HG02840 (cell line): ENCODE data around the gene PSMD1.

ENCODE experiments used
- ATAC-seq: cut with Tn5 transposase; IDR thresholded peaks from one replicate; pipeline ENCODE4 v1.9.1; 2021; ENCODE audit warnings: mild to moderate bottlenecking, moderate library complexity, moderate number of reproducible peaks; ENCODE audit not compliant: unreplicated experiment, low FRiP score

Gene PSMD1

DNA sequence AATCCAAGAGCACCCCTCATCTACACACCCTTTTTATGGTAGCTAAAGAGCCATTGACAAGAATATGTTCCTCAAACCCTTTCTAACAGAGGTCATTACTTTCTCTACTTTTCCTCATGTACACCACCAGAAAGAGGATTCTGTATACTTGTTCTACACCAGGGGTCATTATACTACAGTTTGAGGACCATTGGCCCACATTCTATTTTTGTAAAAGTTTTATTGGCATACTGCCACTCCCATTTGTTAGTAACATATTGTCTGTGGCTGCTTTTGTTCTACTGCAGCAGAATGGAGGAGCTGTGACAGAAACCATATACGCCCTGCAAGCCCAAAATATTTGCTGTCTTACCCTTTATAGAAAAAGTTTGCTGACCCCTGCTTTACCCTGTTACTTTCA lies 53.9 kb downstream of the PSMD1 start:
- ATAC-seq: no peak

DNA sequence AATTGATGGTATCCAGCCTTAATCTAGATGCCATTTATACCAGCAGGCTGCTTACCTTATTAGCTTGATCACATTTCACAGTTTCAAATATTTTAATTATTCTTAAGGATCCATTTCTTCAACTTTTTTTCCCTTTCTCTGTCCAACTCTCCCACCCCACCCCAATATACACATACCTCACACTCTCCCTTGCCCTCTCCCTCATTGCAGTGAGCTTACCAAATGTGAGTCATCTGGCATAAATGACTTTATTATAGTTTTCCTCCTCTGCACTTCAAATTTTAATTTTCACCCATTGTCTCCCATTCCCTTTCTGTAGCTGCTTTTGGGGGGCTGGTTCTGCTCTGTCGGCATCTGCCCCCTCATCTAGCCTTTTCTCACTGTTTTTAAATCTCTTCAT lies 55.3 kb downstream of the PSMD1 start:
- no peak for ATAC-seq

DNA sequence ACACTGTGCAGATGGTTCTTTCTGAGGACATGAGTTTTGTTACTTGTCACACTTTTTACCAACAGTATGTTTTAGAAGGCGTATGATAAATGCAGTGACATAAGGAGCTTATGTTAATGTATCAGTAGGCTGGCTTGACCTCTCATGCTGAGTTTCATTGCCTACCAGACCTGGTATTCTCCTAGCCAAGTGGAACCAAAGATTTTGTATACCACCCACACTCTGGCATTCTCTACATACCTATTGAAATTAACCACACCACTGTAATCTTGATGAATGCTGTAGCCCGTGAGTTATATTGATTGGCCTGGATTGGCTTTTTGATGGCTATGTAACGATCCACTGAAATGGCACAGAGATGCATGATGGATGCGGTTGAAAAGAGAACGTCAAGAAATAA lies 56.8 kb downstream of the PSMD1 start:
- ATAC-seq: no peak

DNA sequence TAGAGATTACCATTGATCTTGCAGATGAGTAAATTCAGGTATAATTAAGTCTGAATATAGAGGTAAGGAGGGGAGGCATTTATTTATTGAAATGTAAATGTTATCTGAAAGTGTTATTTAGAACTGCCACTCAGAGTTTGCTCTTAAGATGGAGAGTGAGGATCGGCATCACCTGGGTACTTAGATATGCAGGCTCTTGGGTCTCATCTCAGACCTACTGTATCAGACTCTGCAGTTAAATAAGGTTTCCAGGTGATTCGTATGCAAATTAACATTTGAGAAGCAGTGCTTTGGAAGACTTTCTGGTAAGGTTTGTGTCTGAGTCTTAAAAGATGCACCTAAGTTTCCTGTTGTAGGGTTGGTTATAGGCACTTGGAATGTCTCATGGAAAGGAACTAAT lies 59.0 kb downstream of the PSMD1 start:
- no peak for ATAC-seq

DNA sequence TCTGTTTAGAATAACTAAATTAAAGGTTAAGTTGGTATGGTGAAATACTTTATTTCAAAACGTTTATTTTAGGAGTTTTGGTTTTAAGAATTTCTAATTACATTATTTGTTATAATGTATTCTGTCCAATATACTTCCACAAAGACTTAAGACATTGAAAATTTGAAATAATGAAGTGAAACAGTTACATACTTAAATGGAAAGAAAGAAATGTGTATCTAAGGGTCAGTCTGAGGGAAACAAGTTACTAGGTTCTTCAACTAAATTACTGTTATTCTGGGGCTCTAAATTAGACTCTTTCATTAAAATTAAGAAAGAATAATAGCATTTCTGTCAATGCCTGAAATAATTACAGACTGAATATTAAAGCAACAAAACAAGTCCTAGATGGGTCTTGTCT lies 60.5 kb downstream of the PSMD1 start:
- ATAC-seq: no peak

DNA sequence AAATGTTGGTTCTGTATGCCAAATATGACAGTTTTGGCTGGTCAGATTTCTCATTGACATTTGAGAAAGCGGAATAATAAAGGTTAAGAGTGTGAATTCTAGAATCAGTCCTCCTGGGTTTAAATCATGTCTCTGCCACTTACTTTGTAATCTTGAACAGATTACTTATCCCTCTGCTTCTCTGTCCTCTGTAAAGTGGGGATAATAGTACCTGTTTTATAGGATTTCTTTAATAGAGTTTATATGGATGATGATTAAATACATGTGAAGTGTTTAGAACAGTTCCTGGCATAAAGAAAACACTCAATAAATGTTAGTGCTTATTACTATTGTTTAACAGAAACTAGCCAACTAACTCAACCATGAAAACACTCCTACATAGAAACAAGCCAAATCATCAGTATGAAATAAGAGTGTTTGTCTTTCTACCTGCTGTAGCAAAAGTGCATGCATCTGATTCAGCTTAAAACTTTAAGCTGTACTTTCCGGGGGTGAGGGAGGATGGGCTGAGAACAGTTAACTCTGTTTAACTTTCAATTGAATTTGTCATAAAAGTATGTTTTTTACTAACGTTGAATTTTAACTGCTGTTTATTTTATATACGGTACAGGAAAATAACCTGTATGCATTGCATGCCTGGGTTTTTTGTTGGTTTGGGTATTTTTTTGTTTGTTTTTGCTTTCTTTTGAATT lies 61.4 kb downstream of the PSMD1 start:
- no peak for ATAC-seq

DNA sequence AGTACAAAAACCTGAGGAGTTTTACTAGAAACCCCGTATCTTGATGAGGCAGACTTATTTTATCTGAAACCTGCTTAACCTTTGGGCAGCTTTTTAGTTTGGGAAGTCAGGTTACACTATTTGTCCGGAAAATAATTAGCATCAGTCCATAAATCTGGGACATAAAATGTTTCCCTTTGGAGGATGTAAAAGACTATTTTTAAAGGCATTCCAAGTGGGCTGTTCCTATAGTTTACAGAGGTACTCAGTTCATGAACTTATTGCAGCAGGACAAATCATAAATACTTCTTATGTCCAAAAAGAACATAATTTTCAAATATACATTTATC lies 61.9 kb downstream of the PSMD1 start:
- no peak for ATAC-seq

DNA sequence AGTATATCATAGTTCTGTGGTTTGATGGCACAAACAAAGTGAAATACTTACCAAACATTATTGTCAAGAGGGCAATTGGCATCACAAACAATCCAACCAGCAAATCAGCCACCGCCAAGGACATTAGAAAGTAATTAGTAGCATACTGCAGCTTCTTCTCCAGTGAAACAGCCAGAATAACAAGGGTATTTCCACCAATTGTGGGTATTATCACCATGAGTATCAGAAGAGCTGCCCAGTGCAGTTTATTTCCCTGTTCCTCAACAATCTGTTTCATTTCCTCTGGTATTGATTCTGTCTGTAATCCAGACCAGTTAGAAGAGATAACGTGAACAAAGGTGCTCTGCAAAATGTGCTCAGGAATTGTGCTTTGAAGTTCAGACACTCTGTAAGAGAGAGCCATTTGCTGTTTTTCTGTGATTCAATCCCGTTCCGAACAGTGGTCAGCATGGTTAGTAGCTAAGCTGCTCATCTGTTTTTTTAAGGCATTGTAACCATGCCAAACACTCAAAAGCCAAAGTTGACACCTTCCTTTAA lies 66.8 kb downstream of the PSMD1 start:
- ATAC-seq: no peak

DNA sequence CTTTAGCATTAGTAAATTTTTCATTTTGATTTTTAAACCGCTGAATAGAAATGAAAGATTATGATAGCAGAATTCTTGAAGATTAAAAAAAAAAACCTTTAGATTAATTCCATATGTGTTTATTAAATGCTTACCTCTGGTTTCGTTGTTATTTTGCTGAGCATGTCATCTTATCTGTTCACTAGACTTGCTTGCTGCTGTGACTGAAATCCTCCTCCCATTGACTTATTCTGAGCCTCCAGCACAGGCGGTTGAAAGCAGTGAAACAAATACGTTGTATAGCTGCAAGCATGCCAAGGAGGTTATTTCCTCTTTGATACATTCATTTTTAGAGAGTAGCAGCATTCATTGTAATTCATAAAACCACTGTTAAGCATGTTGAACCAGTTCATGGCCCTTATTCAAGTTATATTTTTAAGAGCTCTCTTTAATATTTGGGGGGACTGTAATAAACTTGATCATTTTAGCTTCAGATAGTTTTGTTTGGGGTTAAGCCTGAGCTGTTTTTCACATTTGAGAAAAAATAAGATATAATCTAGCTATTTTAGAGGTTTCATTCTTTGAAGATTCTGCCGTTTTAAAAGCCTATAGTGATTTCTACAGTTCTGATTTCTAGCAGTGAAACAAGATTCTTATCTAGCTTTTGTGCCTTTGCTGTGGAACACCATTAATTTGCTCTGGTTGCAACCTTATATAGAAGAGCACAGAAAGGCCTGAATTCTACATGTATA lies 68.3 kb downstream of the PSMD1 start, which contains the start of gene HTR2B:
Gene HTR2B, minus strand, starts transcription at position 205 of the 731 bp plus-strand sequence. CDS start 1,278 bp downstream, outside the sequence.
- ATAC-seq: no peak

DNA sequence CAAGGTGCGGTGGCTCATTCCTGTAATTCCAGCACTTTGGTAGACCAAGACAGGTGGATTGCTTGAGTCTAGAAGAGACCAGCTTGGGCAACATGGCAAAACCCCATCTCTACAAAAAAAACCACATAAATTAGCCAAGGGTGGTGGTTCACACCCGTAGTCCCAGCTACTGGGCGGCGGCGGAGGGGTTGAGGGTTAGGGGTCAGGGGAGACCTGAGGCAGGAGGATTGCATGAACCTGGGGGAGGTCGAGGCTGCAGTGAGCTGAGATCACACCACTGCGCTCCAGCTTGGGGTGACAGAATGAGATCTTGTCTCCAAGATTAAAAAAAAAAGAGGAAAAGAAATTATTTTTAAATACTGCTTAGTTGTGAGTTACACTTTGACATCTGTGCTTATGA lies 69.5 kb downstream of the PSMD1 start:
- no peak for ATAC-seq

DNA sequence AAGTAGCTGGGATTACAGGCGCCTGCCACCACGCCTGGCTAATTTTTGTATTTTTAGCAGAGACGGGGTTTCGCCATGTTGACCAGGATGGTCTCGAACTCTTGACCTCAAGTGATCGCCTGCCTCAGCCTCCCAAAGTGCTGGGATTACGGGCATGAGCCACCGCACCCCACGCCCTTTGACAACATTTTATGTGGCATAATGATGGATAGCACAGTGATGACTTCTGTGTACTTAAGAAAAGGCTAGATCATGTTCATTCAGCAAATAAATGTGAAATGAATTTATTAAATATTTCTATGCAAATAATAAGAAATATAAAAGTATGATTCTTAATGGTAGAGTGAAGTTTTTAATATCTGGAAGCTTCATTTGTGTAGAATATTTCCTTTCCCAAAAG lies 70.8 kb downstream of the PSMD1 start:
- ATAC-seq: no peak

DNA sequence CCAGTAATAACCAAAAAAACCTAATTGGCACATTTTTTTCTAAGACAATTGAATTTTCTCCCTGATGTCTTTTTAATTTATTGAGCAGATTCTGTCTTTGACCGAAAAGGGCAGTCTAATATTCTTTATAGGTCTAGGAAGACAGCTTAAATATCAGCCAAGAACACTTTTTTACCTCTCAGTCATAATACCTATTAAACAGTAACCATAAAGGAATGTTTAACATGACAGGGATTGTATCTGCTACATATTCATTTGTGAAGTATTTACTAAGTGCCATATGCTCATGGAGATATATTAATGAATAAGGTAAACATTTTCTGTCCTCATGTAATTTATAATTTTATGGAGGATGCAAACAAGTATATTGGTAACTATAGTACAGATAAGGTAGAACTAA lies 71.3 kb downstream of the PSMD1 start:
- no peak for ATAC-seq

DNA sequence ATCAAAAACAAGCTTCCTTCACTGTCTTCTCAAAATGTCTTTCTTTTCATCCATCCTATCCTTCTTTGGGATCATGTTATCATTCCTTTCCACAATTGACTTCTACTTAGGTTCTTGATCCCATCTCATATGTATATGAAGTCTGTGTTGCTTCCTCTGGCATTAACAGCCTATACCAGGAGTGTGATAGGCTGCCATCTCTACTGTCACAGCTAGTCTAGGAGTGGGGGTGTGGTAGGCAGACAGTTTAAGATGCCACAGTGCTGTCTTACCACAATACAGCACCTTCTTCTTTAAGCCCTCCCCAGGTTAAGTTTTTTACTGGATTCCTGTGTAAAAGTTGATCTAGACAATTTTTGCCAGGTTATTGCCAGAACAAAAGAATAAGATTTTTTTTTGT lies 71.9 kb downstream of the PSMD1 start:
- no peak for ATAC-seq

DNA sequence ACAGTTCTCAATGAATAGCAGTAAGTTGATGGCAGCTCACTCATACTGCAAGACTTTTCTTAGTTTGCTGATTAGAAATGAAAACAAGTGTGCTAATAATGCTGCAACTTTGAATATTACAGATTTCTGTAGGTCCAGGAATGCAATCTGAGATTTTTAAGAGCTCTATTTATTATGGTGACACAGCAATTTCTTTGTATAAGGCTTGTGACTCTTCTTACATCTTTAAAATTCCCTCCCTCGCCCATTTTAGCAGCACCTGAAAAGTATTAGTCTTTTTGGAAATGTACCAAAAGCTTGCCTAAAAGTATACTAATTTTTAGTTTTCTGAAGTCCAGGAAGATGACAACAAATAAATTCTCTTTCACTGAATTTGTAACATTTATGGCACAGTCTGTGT lies 72.5 kb downstream of the PSMD1 start:
- ATAC-seq: no peak

DNA sequence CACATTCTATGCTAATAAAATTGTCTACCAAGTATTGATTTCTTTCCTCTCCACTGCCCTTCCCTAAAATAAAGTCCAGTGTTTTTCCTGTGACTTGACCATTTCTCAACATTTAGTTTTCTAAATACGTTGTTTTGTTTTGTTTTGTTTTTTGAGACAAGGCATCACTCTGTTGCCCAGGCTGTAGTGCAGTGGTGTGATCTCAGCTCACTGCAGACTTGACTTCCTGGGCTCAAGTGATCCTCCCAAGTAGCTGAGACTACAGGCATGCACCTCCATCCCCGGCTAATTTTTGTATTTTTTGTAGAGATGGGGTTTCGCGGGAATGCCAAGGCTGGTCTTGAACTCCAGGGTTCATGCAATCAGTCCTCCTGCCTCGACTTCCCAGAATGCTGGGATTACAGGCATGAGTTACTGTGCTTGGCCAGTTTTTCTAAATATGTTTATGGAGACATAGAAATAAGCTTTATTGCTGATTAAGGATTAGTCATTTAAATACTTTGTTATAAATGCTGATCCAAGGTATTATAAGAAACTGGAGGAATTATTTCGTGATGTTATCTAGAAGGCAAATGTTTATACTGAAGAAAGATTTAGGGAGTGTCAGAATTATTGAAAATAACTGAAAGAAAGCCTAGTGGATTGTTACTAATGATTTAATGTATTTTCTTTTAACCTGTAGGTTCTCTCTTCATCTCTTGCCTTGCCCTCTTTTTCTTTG lies 73.8 kb downstream of the PSMD1 start:
- ATAC-seq: no peak

DNA sequence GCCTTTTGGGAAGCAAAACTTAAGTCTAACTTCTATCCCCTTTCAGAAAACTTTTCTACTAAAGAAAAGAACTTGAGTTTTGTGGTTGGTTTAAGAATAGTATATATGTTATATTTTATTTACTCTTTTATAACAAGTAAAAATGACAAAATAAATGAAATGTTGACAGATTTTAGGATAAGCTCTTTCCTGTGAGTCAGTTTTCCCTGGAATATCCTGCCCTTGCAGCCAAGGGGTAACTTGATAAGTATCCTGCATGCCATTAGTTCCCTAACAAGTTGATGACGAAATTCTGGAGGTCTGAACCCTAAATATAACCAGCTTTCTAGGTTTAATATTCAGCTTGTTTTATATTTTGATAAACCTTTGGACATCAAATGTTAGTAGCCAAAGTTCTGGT lies 75.5 kb downstream of the PSMD1 start:
- ATAC-seq: no peak

DNA sequence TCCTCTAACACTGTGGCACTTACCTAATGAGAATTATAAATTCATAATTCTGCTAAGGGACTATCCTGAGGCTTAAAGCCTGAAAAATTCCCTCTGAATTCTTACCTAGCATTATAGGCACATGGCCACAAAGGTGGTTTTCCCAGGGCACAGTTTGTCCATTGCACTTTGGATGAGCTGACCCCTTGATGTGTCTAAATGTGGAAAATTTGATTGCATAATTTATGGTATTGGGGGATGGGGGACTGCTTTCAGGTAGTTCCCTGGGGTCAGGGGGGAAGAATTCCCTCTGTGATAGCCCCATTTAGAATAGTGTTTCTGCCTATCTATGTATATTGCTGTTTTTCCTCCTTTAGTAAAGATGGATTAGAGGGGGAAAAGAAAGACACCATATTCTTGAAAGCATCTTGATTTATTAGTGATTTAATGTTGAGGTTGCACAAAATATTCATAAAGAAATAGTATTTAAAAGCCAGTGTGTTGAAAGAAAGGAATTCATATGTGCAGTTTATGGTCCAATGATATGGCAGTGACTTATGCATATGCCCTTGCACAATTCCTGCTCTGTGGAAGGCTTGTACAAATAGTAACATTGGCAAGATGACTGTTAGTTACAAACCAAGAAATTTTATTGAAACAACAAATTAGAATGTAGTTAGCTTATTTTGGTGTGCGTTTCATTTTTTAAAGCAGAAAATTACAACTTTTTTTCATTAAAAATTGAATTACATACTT lies 76.9 kb downstream of the PSMD1 start:
- no peak for ATAC-seq

DNA sequence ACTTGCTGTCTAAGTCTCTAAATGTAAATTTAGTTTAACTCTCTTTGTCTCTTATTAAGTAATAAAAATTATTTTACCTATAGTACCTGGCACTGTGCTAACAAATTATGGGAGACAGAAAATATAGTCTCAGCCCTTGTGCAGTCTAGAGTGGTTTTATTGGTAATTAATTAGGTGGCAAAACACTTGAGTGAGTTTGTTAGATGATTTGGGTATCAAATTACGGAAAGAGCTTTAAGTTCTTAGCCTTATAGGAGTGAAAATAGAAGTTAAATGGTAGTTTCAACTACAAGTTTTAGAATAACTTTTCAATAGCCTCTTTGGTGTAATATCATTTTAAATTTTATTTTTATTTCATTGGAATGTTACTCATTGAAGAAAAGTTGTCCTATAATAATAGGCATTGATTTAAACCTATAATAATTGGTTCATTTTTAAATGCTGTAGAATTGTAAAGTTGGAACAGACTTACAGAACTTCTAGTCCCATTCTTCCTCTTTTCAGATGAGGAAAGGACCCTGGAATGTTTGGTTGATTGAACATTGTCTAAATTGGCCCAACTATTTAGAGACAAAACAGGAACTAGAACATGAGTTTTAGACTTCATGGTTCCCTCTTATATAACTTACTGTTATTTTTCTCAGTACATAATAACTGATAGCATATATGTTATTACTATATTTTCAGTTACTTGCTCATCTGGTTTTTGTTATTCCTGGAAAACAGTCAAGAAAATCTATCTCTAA lies 78.4 kb downstream of the PSMD1 start:
- ATAC-seq: no peak

DNA sequence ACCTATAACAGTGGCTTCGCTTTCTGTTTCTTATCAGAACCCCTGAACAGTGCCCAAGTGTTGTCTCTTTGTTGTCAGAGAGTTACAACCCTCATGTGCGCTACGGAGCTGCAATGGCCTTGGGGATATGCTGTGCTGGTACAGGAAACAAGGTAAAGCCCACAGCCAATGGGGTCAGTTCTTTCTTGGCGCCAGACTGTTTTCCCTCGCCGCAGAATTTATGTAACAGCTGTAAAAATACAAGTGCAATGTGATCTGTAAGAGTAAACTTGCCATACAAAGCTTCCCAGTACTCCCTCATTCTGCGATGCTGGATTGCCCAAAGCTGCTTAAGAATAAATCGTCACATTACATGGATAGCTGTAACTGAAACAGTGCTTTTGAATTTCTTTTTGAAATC lies 82.0 kb downstream of the PSMD1 start:
- ATAC-seq: no peak

DNA sequence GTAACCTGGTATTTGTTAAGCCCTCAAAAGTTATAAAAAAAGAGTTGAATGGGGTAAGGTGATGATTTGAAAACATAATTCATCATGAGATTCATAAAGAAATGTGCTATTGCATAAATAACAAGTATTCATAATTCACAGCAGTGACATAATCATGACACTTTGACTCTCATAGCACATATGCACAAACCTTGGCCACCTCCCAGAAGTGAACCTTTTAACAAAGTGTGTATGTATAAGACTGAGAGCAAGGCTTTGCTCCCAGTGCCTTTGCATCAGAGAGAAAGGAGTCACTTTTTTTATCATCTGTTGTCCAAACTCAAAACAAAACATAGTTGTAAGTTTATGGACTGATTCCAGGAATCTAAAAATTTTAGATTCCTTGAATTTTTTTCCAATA lies 83.1 kb downstream of the PSMD1 start:
- no peak for ATAC-seq
